Cardiac fibroblast (primary cell): ENCODE measurements around the gene ADGRG6.
"Not testable (repeated sequence)": the region's sequence is repeated elsewhere in the genome, so short reads cannot be mapped to it uniquely, and the experiment has no call there.

Source experiments
- DNase-seq, 2 donors: peaks; one replicate each; pipeline versions ENCODE4 v3.0.0 to v3.0.0-alpha.2; 2010; ENCODE audit warnings: low read depth in 2 of 2
- H3K4me3 ChIP-seq, 2 donors: replicated peaks in 1 of 2; 1 replicate in 1 of 2; 2 replicates in 1 of 2; pipeline ENCODE4 v1.5.1; 2011; ENCODE audit warnings: low read depth in 2 of 2, low read length in 2 of 2, mild to moderate bottlenecking in 2 of 2, moderate library complexity in 1 of 2
- TF ChIP-seq, protein P1 (sequence below): IDR thresholded peaks from one replicate; pipeline ENCODE4 v1.5.1; 2011; ENCODE audit warnings: low read depth, mild to moderate bottlenecking, low read length, inconsistent platforms

Gene ADGRG6

DNA sequence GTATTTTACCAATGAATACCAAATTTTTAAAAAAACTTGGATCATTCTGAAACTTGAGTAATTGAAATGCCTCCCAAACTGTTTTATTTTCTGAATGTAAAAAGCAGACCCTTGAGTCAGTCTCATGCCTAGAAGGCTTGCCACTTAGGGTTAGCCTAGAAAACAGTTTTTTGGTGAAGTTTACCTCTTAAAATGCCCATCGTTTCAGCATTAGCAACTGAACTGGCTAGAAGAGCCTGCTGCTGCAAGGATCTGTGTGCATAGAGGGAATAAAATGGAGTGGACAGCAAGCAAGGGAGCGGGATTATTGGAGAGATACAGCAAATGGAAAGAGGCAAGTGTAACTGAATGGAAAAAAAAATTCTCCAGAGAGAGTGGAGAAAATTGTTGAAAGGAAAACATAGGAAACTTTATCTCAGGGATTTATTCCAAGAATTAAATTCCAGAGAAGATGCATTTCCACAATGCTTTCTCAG, 40.1 kb downstream of the ADGRG6 start:
- TF ChIP-seq, protein P1, sequence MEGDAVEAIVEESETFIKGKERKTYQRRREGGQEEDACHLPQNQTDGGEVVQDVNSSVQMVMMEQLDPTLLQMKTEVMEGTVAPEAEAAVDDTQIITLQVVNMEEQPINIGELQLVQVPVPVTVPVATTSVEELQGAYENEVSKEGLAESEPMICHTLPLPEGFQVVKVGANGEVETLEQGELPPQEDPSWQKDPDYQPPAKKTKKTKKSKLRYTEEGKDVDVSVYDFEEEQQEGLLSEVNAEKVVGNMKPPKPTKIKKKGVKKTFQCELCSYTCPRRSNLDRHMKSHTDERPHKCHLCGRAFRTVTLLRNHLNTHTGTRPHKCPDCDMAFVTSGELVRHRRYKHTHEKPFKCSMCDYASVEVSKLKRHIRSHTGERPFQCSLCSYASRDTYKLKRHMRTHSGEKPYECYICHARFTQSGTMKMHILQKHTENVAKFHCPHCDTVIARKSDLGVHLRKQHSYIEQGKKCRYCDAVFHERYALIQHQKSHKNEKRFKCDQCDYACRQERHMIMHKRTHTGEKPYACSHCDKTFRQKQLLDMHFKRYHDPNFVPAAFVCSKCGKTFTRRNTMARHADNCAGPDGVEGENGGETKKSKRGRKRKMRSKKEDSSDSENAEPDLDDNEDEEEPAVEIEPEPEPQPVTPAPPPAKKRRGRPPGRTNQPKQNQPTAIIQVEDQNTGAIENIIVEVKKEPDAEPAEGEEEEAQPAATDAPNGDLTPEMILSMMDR, result no peak
- no peak for DNase-seq
- H3K4me3 ChIP-seq, result no peak overlapping the region

DNA sequence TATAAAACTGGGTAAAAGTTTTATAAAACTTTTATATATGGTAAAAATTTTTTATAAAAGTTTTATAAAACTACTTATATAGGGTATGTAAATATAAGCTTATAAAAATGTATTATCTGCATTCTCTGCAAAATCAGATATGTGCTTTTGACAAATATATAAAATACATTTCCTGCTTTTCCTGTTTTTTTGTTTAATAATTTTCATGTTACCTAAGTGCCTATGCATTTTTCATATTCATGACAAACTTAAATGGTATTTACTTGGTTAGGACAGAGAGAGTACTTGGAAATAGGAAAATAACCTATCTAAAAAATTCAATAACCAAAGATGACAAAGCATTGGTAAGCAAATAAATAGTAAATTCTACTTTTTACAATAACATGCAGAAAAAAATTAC, 41.2 kb downstream of the ADGRG6 start:
- DNase-seq, result no peak
- H3K4me3 ChIP-seq, result no peak overlapping the region
- TF ChIP-seq, protein P1, result no peak

DNA sequence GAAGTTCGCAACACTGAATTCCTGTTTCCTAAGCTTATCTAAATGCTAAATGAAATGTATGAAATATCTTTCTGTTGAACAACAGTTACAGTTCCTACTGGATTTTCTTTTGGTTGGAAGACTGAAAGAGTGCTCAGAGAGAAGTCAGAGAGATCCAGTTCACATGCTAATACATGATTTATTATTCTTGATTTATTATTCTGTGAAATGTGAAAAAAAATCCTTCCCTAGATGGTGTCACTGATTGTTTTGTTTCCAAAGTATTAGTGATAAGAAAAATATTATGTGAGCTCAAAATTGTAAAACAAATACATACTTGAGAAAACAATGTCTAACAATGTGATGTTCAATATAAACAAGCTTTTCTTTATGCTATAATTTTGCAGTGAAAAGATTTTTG, 42.1 kb downstream of the ADGRG6 start:
- TF ChIP-seq, protein P1, result no peak
- H3K4me3 ChIP-seq, result no peak overlapping the region
- no peak for DNase-seq

DNA sequence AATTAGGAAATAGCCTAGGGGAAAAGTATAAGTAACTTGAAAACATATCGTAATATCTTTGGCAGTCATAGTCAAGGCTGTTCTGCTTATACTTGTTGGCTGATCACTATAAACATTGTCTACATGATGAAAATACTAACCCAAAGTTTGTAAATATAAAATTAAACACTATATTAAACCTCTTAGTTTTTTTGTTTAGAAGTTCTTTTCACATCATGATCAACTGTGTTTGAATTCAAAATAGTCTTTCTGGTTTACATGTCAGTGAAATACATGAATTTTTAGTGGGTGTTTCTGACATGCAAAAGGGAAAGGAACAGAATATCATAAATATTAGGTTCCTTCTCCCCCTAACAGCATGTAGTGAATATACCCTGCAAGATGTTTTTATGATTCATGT, 43.5 kb downstream of the ADGRG6 start:
- H3K4me3 ChIP-seq, result no peak overlapping the region
- TF ChIP-seq, protein P1, result no peak
- no peak for DNase-seq

DNA sequence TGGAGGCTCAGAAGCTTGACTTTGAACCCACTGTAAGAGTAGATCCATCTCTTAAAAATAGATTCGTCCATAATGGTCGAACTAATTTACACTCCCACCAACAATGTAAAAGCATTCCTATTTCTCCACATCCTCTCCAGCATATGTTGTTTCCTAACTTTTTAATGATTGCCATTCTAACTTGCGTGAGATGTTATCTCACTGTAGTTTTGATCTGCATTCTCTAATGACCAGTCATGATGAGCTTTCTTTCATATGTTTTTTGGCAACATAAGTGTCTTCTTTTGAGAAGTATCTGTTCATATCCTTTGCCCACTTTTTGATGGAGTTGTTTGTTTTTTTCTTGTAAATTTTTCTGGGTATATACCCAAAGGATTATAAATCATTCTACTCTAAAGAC, 44.4 kb downstream of the ADGRG6 start:
- not testable (repeated sequence) for DNase-seq

DNA sequence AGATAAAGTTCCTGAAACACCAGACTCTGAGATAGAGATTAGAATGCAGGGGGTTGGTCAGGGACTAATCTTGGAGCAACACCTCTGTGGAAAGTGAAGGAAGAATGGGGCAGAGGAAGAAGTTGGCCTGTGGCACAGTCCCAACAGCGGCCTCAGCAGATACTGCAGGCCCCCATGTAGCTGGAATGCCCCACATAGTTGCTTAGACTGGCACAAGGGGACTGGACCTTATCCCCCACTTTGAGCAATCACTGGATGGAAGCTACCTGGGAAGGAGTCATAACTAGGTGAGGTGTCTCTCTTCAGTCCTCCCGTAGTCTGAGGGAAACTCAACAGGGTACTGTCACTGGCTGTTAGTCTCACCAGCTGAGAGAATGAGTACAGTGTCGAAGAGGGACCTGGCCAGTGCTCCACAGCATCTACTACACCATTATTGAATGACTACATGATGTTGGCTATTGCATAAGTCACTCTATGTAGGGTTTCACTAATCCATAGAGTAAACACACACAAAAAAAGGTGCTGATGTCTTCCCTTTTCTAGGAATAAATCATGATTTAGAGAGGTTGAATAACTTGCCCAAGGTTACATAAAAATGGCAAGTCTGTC, 47.5 kb downstream of the ADGRG6 start:
- H3K4me3 ChIP-seq, result no peak overlapping the region
- no peak for DNase-seq
- TF ChIP-seq, protein P1, result no peak

More for the DNA sequence above, 44.4 kb downstream of the ADGRG6 start:
- not testable (repeated sequence) for H3K4me3 ChIP-seq

DNA sequence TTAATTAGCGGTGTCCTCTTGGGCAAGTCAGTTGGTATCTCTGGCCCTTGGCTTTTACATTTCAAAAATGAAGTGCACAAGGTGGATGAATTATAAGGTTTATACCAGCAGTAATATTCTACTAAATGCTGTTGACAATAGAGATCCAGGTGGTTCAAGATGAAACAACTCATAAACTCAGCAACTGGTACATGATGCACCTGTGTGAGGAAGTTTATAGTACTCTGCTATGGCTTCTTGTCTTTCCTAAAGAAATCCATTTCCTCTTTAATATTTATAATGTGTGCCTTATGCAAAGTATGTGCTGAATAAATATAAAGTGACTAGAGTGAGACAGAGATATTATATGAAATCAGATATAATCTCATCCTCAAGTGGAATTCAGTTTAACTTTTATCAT, 48.5 kb downstream of the ADGRG6 start:
- DNase-seq, result no peak
- TF ChIP-seq, protein P1, result no peak
- H3K4me3 ChIP-seq, result no peak overlapping the region
